Colonic mucosa (tissue), 4 donors: ENCODE results near the gene E2F4. TPM values are rescaled to one million over a fixed set of nuclear protein-coding genes. Genes with fewer than 3 reads are reported as not detected.
A peak's percentile ranks its signal among the peaks of the same experiment; 100 is the strongest.

Source experiments
- DNase-seq: peaks from one replicate; pipeline ENCODE4 v3.0.0-alpha.2; 2020
- H3K27ac ChIP-seq: fragments of 200-600 bp; one replicate; pipeline ENCODE4 v1.8.0; 2021
- H3K27me3 ChIP-seq: fragments of 200-600 bp; one replicate; pipeline ENCODE4 v1.8.0; 2021
- H3K36me3 ChIP-seq: fragments of 200-600 bp; one replicate; pipeline ENCODE4 v1.8.0; 2021
- H3K4me1 ChIP-seq: fragments of 200-600 bp; one replicate; pipeline ENCODE4 v1.8.0; 2021; ENCODE audit warnings: mild to moderate bottlenecking
- H3K4me3 ChIP-seq: fragments of 200-600 bp; one replicate; pipeline ENCODE4 v1.8.0; 2021
- H3K9ac ChIP-seq, 2 donors: one replicate each; pipeline ENCODE4 v1.7.0; 2013; ENCODE audit warnings: control low read depth in 2 of 2, low read depth in 2 of 2, low read length in 2 of 2
- H3K9me3 ChIP-seq: fragments of 200-600 bp; one replicate; pipeline ENCODE4 v1.8.0; 2021
- CTCF ChIP-seq: fragments of 200-600 bp; IDR thresholded peaks from one replicate; pipeline ENCODE4 v1.8.0; 2022; ENCODE audit warnings: antibody characterized with exemption, mild to moderate bottlenecking
- intact Hi-C: fragments of 100-400 bp; cut with DNase I; formaldehyde crosslinking; loops from one replicate; pipeline ENCODE4 v1.14.1; 2022
- total RNA-seq, 2 donors: library from RNA; stranded (reverse); fragmentation: NEBNext Ultra II Directional in 1 of 2; extraction: Animal tissue kit (Norgen Biotek cat#: 25700) in 1 of 2; gene quantifications; one replicate each; pipeline ENCODE4 v1.2.1, GENCODE V29; 2021
- donor health status: healthy.
- donor health status: DM: no; HTN: no; CAD: no.
- donor health status: DM: no; HTN: no; CAD: no.

Gene E2F4
- total RNA-seq, 2 donors from 2014 or later, result 53.3 to 89.0 TPM

GRCh38 chr16:67240506-67240905 lies 48.6 kb downstream of the E2F4 start:
- H3K9ac ChIP-seq, result peak overlapping the region in 1 of 2 donors; percentile 54

GRCh38 chr16:67241008-67241900 lies 49.3 kb downstream of the E2F4 start:
- intact Hi-C loops, result no loop called here
- Histone ChIP-seq H3K9me3 (no peaks in the 10 kb centered on the region), H3K27ac (peak overlapping the region; percentile 91), H3K36me3 (no peaks in the 10 kb centered on the region), H3K9ac (peak overlapping the region; percentile 32 to 88), H3K4me3 (no peak overlapping the region), H3K27me3 (no peaks in the 10 kb centered on the region), H3K4me1 (peaks cover 22% of the 10 kb centered on the region)
- DNase-seq, result peak; percentile 81
- TF ChIP-seq CTCF, result no peak

More at GRCh38 chr16:67240506-67240905, 48.6 kb downstream of the E2F4 start:
- intact Hi-C loops, result no loop called here
- DNase-seq, result no peak
- H3K4me1 ChIP-seq, result peaks cover 22% of the 10 kb centered on the region
- TF ChIP-seq CTCF, result no peak
- H3K36me3 ChIP-seq, result no peaks in the 10 kb centered on the region
- H3K4me3 ChIP-seq, result no peak overlapping the region
- no peaks in the 10 kb centered on the region for H3K9me3 ChIP-seq
- no peaks in the 10 kb centered on the region for H3K27me3 ChIP-seq
- H3K27ac ChIP-seq, result peak overlapping the region; percentile 91

- peaks cover 22% of the 10 kb centered on the region for H3K4me1 ChIP-seq
- no peaks in the 10 kb centered on the region for H3K9me3 ChIP-seq
- H3K36me3 ChIP-seq, result no peaks in the 10 kb centered on the region
- H3K27me3 ChIP-seq, result no peaks in the 10 kb centered on the region
- intact Hi-C loops, result no loop called here
- TF ChIP-seq CTCF, result no peak
- peak overlapping the region; percentile 91 for H3K27ac ChIP-seq
- no peak overlapping the region for H3K4me3 ChIP-seq
- H3K9ac ChIP-seq, result peak overlapping the region in 1 of 2 donors; percentile 88
- no peak for DNase-seq
These were observed 50.3 kb downstream of the E2F4 start for GRCh38 chr16:67242138-67242730.

- intact Hi-C loops, result no loop called here
These were observed 51.5 kb downstream of the E2F4 start for GRCh38 chr16:67243481-67243880.

More at GRCh38 chr16:67243481-67243880, 51.5 kb downstream of the E2F4 start:
- H3K36me3 ChIP-seq, result no peaks in the 10 kb centered on the region
- no peaks in the 10 kb centered on the region for H3K27me3 ChIP-seq
- peak overlapping the region; percentile 77 for H3K27ac ChIP-seq
- DNase-seq, result no peak
- no peak overlapping the region for H3K9ac ChIP-seq
- H3K4me1 ChIP-seq, result peaks cover 31% of the 10 kb centered on the region
- H3K4me3 ChIP-seq, result no peak overlapping the region
- no peak for TF ChIP-seq CTCF
- no peaks in the 10 kb centered on the region for H3K9me3 ChIP-seq
